Endothelial cell of hepatic sinusoid (primary cell): Measurements from ENCODE around the gene MAOB.
"Not testable (repeated sequence)": the region's sequence is repeated elsewhere in the genome, so short reads cannot be mapped to it uniquely, and the experiment has no call there.

Experiments used
- in situ Hi-C: cut with HindIII; loops from 2 replicates; pipeline ENCODE4 v1.10.0; 2017; ENCODE audit warnings: low sequenced_read_pairs

MAOB gene

GRCh38 chrX:43758044-43758443 is 124.2 kb downstream of the MAOB start:
- in situ Hi-C loops: no loop called here

GRCh38 chrX:43756076-43756475 is 126.2 kb downstream of the MAOB start:
- in situ Hi-C loops: no loop called here

DNA sequence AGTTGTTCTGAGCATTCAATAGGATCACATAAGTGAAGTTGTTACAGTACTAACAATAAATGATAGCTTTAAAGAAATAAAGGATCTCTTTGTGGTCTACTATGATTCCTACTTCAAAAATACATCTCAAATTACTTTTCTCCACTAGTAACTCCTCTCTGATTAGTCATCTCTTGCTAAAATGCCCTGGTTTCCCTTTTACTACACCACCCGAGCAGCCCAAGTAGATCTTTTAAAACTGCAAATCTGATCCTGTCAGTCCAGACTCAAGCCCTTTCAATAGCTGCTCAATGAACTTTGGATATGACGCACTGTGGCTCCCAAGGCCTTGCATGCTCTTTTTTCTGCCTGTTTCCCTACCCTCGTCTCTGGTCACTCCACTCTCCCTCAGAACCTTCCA is 128.6 kb downstream of the MAOB start:
- in situ Hi-C loops: no loop called here

- in situ Hi-C loops: no loop called here
Observed at GRCh38 chrX:43750248-43750676, 132.0 kb downstream of the MAOB start.

DNA sequence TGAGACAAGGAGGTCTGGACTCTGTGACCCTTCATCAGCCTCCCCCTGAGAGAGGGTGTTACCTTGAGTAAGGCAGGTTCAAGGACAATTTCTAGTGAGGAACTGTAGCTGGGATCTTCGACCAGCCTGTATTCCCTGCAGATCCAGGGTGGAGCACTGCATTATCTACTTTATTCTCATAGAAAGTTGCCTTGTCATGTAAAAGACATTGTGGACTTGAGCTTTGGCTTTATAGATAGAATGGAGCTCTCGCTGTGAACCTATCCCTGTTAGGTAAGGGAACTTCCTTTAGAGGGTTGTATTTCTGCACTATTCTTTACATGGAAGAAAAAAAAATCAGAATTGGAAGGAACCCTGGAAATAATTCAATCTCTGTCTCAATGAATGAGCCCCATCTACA is 134.8 kb downstream of the MAOB start:
- in situ Hi-C loops: no loop called here

DNA sequence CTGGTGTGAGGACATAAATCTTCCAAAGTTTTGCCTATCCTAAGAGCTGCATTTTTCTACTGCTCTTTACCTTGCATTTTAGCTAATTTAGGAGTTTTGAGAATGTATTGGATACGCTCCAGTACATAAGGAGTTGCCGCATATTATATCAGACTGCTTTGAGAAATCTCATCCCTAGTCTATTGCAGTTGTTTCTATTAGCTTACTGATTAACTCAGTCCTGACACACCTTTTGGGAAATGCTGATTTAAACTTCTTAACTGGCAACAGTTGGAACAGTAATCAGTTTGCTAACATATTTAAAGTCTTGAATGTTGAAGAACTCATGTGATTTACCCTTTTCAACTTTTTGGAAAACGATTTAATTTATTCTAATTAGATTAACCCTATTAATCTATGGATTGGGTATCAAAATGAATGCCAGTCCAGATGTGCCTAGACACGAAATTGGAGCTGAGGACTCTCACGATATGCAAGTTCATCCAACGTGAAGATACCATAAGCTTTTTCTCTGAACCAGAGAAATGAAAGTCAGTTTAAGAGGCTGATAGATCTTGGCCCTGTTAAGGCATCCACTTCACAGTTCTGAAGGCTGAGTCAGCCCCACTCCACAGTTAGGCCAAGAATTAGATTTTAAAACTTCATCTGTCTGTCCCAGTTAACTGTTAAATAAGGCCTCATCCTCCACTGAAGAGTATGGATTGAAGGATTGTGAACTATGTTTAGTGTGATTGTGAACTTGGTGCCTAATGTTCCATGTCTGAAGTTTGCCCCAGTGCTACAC is 136.1 kb downstream of the MAOB start:
- in situ Hi-C loops: no loop called here

- in situ Hi-C loops: no loop called here
Observed at GRCh38 chrX:43744284-43744683, 138.0 kb downstream of the MAOB start.

GRCh38 chrX:43743100-43743822 is 139.0 kb downstream of the MAOB start:
- in situ Hi-C loops: no loop called here

GRCh38 chrX:43741843-43742573 is 140.2 kb downstream of the MAOB start:
- in situ Hi-C loops: no loop called here

GRCh38 chrX:43735957-43736356 is 146.3 kb downstream of the MAOB start:
- in situ Hi-C loops: no loop called here

- in situ Hi-C loops: no loop called here
Observed at GRCh38 chrX:43735534-43735933, 146.7 kb downstream of the MAOB start.

GRCh38 chrX:43734444-43734843 is 147.8 kb downstream of the MAOB start:
- in situ Hi-C loops: no loop called here

DNA sequence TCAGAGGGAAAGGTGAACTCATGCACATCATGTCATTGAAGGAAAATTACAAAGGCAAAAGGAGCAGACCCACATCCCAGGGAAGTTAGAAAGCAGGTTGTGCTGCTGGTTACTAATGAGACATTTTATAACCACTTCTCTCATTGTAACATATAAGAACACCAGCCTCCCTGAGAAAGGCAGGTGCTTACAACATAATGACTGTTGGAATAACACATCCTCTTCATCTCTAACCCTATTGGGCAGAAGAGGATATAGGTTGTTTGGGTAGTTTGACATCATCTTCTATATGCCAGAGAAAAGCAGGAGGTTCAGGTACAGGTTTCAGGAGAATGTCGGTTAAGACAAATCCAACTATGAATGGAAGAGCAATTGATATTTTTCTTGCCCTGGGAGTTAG is 148.6 kb downstream of the MAOB start:
- in situ Hi-C loops: no loop called here

- in situ Hi-C loops: no loop called here
Observed at GRCh38 chrX:43731086-43731485, 151.2 kb downstream of the MAOB start.

- in situ Hi-C loops: no loop called here
Observed at GRCh38 chrX:43728966-43729365, 153.3 kb downstream of the MAOB start.

GRCh38 chrX:43728002-43728401 is 154.2 kb downstream of the MAOB start:
- in situ Hi-C loops: no loop called here

GRCh38 chrX:43727254-43727653 is 155.0 kb downstream of the MAOB start:
- in situ Hi-C loops: not testable (repeated sequence)

- in situ Hi-C loops: not testable (repeated sequence)
Observed at GRCh38 chrX:43725227-43725626, 157.0 kb downstream of the MAOB start.

- in situ Hi-C loops: no loop called here
Observed at GRCh38 chrX:43720961-43721360, 161.3 kb downstream of the MAOB start.

- in situ Hi-C loops: no loop called here
Observed at GRCh38 chrX:43720082-43720481, 162.2 kb downstream of the MAOB start.

DNA sequence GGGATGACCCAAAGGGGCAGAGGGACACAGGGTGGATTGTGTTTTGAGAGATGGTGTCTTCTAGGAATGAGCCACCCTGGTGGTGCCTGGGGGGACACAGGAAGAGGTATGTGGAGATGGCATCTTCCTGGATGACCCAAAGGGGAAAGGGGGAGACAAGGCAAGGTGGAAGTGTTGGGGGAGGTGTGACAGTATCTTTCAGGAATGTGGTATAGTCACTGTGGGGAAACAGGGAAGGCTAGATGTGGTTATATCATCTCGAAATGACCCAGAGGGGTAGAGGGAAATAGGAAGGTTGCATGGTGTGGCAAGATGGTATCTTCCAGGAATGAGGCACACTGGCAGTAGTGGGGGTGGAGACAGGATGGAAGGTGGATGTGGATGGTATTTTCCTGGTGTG is 163.3 kb downstream of the MAOB start:
- in situ Hi-C loops: no loop called here

GRCh38 chrX:43718546-43718945 is 163.7 kb downstream of the MAOB start:
- in situ Hi-C loops: no loop called here
